ENCODE data around the gene MT1X. TPM values are rescaled to one million over a fixed set of nuclear protein-coding genes. Genes with fewer than 3 reads are reported as not detected.

The MT1X gene
- polyA plus RNA-seq, 1 experiment: 19.5 TPM

DNA sequence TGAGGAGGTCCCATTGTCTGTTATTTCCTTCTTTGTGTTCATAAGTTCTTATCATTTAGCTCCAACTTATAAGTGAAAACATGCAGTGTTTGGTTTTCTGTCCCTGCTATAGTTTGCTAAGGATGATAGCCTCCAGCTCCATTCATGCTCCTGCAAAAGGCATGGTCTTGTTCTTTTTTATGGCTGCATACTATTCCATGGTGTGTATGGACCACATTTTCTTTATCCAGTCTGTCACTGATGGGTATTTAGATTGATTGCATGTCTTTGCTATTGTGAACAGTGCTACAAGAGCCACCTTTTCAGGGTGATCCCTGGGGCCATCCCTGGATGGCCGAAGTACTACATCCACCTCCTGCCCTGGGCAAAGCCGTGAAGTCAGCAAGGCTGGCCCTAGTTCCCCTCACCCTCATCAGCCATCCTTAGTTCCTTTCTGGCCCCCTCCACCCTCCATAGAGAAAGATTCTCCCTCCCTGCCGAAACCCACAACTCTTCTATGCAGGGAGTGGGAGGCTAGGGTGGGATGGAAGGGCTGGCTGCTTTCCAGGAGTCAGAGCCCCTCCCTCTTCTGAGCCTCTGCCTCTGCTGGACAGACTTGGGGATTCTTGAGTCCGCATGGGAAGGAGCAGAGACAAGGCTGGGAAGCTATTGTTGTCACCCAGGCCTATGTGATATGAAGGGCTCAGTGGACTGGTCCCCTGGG is 8.3 kb downstream of the MT1X start:
- TF ChIP-seq, protein P1, sequence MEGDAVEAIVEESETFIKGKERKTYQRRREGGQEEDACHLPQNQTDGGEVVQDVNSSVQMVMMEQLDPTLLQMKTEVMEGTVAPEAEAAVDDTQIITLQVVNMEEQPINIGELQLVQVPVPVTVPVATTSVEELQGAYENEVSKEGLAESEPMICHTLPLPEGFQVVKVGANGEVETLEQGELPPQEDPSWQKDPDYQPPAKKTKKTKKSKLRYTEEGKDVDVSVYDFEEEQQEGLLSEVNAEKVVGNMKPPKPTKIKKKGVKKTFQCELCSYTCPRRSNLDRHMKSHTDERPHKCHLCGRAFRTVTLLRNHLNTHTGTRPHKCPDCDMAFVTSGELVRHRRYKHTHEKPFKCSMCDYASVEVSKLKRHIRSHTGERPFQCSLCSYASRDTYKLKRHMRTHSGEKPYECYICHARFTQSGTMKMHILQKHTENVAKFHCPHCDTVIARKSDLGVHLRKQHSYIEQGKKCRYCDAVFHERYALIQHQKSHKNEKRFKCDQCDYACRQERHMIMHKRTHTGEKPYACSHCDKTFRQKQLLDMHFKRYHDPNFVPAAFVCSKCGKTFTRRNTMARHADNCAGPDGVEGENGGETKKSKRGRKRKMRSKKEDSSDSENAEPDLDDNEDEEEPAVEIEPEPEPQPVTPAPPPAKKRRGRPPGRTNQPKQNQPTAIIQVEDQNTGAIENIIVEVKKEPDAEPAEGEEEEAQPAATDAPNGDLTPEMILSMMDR (IDR thresholded peaks at IDR 0.05; ENCODE audit: low read depth, low read length): no peak
- no peak for DNase-seq (ENCODE audit: low read depth, low spot score)
- Histone ChIP-seq H3K27me3 (ENCODE audit: control insufficient read depth, insufficient read depth, low read length) (no peaks in the 10 kb centered on the region), H3K9me3 (ENCODE audit: control insufficient read depth, insufficient read depth, low read length) (peaks cover 20% of the 10 kb centered on the region), H3K27ac (ENCODE audit: low read depth, low read length) (no peak overlapping the region), H3K4me3 (ENCODE audit: low read depth, low read length) (no peak overlapping the region)
- POLR2A ChIA-PET: no interaction called here
- CTCF ChIA-PET: interaction anchor here (0.7 to 2.1 kb wide), 3 partner anchors 11 to 171 kb away, joined by 3 to 10 read pairs (median 3); no protein-coding TSS in a partner anchor

GRCh38 chr16:56691885-56692284 is 9.6 kb downstream of the MT1X start:
- no peak overlapping the region for H3K27ac ChIP-seq (ENCODE audit: low read depth, low read length)
- ChIA-PET POLR2A (no interaction called here), CTCF (interaction anchor here (0.7 kb wide), 1 partner anchor 18 kb away, joined by 4 read pairs; no protein-coding TSS in a partner anchor)
- H3K27me3 ChIP-seq (ENCODE audit: control insufficient read depth, insufficient read depth, low read length): no peaks in the 10 kb centered on the region
- no peak for DNase-seq (ENCODE audit: low read depth, low spot score)
- no peak overlapping the region for H3K4me3 ChIP-seq (ENCODE audit: low read depth, low read length)
- TF ChIP-seq, protein P1 (IDR thresholded peaks at IDR 0.05; ENCODE audit: low read depth, low read length): no peak
- H3K9me3 ChIP-seq (ENCODE audit: control insufficient read depth, insufficient read depth, low read length): peaks cover 11% of the 10 kb centered on the region; the same call in 1 of the 2 replicates

DNA sequence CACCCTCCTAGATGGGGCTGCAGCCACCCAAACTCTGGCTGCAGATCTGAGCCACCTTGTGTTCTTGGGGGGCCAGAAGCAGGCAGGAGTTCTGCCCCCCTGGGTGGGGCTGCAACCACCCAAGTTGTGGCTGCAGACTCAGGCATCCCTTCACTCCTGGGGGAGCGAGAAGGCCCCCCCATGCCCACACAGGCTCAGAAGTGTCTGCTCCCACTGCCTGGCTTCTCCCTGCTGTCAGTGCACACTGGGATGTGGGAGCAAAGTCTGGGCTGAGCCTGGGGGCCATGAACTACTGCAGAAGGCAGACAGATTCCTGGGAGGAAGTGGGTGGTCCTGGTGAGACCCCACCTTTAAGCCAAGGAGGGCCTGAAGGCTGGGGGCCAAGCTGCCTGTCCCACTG is 13.0 kb downstream of the MT1X start:
- Histone ChIP-seq H3K27me3 (ENCODE audit: control insufficient read depth, insufficient read depth, low read length) (no peaks in the 10 kb centered on the region), H3K9me3 (ENCODE audit: control insufficient read depth, insufficient read depth, low read length) (peaks cover 12% of the 10 kb centered on the region), H3K4me3 (ENCODE audit: low read depth, low read length) (no peak overlapping the region), H3K27ac (ENCODE audit: low read depth, low read length) (no peak overlapping the region)
- no peak for DNase-seq (ENCODE audit: low read depth, low spot score)
- TF ChIP-seq, protein P1 (IDR thresholded peaks at IDR 0.05; ENCODE audit: low read depth, low read length): no peak
- ChIA-PET POLR2A (no interaction called here), CTCF (interaction anchor here (0.6 kb wide), 1 partner anchor 181 kb away, joined by 3 read pairs; no protein-coding TSS in a partner anchor)

DNA sequence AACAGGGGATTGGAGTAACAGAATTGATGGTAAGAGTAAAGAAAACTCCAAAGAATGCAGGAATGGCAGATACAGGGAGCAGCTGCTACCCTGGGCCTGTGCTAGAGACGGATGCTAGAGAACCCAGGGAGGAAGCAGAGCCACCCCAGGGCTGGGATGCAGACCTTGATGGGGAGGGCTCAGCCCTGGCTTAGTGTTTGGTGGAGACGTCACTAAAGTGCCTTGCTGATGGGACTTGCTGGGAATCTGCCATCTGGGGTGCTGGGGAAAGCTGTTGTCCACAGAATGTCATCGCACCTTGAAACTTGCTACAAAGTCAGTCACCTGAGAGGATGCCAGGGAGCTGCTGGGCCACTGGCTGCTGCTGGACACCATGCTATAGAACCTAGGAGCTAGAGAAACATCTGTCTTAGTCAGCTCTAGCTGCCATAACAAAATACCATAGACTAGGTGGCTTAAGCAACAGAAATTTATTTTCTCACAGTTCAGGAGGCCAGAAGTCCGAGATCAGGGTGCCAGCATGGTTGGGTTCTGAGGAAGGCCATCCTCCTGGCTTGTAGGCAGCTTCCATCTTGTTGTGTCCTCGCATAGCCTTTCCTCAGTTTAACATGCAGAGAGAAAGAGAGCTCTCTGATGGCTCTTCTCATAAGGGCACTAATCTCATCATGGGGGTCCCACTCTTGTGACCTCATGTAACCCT is 15.3 kb downstream of the MT1X start:
- Histone ChIP-seq H3K27ac (ENCODE audit: low read depth, low read length) (no peak overlapping the region), H3K4me3 (ENCODE audit: low read depth, low read length) (no peak overlapping the region), H3K9me3 (ENCODE audit: control insufficient read depth, insufficient read depth, low read length) (peaks cover 12% of the 10 kb centered on the region), H3K27me3 (ENCODE audit: control insufficient read depth, insufficient read depth, low read length) (no peaks in the 10 kb centered on the region)
- CTCF ChIA-PET: interaction anchor here (1.2 kb wide), 1 partner anchor 120 kb away, joined by 5 read pairs; no protein-coding TSS in a partner anchor
- TF ChIP-seq, protein P1 (IDR thresholded peaks at IDR 0.05; ENCODE audit: low read depth, low read length): no peak
- POLR2A ChIA-PET: no interaction called here
- DNase-seq (ENCODE audit: low read depth, low spot score): no peak

- peaks cover 9% of the 10 kb centered on the region for H3K9me3 ChIP-seq (ENCODE audit: control insufficient read depth, insufficient read depth, low read length)
- TF ChIP-seq, protein P1 (IDR thresholded peaks at IDR 0.05; ENCODE audit: low read depth, low read length): no peak
- ChIA-PET POLR2A (interaction anchor here (0.6 to 0.7 kb wide), 3 partner anchors 17 to 123 kb away, joined by 3 to 7 read pairs (median 4); partner anchors contain the start of gene MT1E), CTCF (interaction anchor here (0.6 to 4.8 kb wide), 6 partner anchors 27 to 368 kb away, joined by 4 to 71 read pairs (median 21); no protein-coding TSS in a partner anchor)
- H3K27me3 ChIP-seq (ENCODE audit: control insufficient read depth, insufficient read depth, low read length): no peaks in the 10 kb centered on the region
- DNase-seq (ENCODE audit: low read depth, low spot score): no peak
- H3K27ac ChIP-seq (ENCODE audit: low read depth, low read length): no peak overlapping the region
- H3K4me3 ChIP-seq (ENCODE audit: low read depth, low read length): no peak overlapping the region
Measured at GRCh38 chr16:56700195-56700594, 17.9 kb downstream of the MT1X start.

Measured in AG04450 (cell line).